GM18861 (cell line): ENCODE measurements around the gene DPM3.

Source experiments
- ATAC-seq: cut with Tn5 transposase; IDR thresholded peaks from one replicate; pipeline ENCODE4 v1.9.1; 2021; ENCODE audit not compliant: unreplicated experiment

DPM3 gene

DNA sequence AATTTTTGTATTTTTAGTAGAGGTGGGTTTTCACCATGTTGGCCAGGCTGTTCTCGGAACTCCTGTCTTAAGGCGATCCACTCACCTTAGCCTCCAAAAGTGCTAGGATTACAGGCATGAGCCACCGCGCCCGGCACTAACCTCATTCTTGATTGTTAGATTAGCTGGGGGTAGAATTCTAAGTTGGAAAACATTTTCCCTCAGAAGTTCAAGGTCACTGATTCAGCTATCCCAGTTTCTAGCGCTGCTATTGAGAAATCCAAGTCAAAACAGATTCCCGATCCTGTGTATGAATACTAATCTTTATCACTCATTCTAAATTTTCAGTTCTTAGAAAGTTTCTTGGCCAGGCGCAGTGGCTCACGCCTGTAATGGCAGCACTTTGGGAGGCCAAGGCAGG lies 37.0 kb downstream of the DPM3 start:
- no peak for ATAC-seq

DNA sequence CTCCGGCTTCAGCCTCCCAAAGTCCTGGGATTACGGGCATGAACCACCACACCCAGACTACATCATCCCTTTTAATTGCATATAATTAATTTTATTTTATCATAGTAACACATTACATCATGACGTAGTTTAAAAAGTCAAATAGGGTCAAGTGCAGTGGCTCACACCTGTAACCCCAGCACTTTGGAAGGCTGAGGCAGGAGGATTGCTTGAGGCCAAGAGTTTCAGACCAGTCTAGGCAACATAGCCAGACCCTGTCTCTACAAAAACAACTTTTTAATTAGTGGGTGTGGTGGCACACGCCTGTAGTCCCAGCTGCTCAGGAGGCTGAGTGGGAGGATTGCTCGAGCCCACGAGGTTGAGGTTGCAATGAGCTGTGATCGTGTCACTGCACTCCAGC lies 41.0 kb downstream of the DPM3 start:
- ATAC-seq = no peak

DNA sequence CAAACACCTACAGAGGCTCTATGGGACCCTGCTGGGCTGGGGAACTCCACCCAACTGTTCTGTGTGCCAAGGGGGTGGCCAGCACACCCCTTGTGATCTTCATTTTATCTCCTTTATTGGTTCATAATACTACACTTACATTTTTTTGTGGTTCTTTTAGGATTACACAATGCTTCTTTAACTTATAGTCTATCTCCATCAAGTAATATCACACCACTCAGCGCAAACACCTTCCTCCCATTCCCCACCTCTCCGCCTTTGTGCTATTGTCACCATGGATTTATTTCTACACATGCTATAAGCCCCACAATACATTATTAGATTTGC lies 45.7 kb downstream of the DPM3 start:
- no peak for ATAC-seq

DNA sequence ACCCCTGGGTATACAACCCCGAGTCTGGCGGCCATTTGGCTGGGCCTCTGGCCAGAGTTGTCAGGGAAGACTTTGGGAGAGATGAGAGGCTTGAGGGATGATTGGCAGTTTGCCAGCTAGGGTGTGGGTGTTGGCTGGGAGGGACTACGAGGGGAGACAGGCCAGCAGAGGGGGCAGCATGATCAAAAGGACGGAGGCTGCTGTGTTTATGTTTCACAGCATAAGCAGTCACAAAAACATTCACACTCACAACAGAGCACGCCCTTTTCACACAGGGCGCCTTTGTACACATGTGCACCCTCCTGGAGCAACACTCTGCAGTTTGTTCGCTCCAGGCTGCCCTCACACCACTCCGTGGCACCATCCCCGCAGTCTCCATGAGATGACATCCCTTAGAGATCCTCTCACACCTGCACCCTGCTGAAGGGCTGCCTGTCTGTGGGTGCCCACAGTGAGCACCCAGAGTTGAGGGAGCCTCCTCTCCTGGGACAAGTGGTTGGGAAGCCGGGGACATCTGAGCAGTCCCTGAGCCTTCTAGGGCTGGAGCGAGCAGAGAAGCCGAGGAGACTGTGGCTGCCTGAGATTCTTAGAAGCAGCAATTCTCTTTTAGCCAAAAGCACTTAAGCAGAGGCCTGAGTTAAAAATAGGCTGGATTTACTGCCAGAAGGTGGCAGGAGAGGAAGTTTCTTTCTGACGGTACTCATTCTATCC lies 46.3 kb downstream of the DPM3 start:
- no peak for ATAC-seq

DNA sequence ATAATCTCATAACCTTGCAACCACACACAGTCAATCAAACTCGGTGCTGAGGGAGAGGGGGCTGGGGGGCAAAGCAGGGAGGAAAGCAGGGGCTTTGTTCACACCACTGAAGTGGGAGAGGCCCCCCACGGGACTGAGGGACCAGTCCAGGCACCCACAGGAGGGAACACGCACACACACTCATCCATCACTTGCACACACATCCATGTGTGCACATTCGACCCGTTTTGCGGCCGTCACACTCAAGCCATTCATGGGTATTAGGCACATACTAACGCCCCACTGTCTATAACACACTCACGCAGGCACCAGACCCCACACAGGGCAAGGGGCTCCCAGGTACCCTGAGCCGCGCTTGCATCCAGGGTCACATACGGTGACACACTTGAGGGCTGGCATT lies 47.7 kb downstream of the DPM3 start:
- no peak for ATAC-seq

DNA sequence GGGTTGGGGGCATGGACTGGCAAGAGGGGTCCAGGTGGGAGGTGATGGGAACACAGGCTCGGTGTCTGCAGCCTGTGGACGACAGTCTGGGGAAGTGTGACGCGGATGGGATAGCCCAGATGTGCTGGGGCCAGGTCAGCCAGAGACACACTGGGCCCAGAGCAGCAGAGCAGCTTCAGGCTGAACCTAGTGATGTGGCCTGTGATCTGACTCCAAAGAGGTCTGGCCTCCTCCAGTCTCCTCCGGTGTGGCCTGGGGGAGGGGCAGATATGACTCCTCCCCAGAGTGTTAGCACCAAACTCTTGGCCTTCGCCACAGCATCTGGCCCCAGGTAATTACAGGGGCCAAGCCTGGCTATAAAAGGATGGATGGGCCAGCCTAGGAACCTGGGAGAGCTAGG lies 48.2 kb downstream of the DPM3 start:
- ATAC-seq = no peak

DNA sequence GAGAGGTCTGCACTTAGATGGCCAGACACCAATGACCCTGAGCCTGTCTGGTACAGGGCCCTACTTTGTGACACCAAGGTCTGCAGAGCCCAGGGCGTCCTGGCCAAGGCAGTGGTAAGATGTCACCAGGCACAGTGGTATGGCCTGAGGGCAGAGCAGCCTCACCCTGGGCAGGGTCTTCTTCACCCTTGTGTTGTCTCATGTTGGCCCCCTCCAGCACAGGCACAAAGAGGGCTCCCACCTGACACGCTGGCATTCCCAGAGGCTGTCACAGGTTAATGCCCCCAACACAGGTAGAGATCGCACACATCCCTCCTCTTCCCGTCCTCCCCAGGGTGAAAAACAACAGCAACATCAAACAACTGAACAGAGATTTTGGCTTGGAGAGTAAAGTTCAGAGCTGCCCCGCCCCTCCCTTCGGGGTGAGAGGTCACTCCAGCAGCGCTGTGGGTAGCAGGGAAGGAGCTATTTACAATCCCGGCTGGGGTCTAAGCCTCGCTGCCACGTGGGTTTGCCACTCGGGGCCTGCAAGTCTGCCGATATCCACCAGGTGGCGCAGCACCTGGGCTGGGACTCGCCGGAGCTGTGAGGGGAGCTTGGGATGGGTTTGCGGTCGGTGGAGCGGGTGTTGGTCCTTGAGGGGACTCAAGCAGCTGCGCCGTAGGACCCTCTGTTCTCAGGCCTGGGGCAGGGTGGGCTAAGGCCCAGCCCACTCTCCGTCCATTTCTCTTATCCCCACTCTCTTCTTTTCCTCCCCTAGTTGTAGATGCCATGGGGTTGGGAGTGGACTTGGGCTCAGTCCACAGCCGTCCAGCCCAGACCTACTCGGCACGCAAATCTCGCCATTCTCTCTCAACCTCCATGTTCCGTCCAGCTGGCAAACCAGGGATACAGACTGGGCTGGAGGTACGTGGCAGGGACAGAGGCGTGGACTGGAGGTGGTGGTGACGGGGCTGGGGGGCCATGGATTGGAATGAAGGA lies 49.0 kb downstream of the DPM3 start:
- no peak for ATAC-seq
